HEK293T (cell line): ENCODE measurements around the gene ZNF750.

Experiments
- CTCF ChIA-PET: fragments of 350-600 bp; formaldehyde crosslinking; extraction: SDS; loops from one replicate; lab custom pipeline; 2021; ENCODE audit warnings: antibody characterized with exemption, inconsistent platforms; lab: Yijun Ruan, JAX
- POLR2A ChIA-PET: fragments of 350-600 bp; formaldehyde crosslinking; extraction: SDS; loops from one replicate; lab custom pipeline; 2020; ENCODE audit warnings: antibody characterized with exemption, inconsistent platforms; lab: Yijun Ruan, JAX
- DNase-seq: peaks from one replicate; pipeline ENCODE4 v3.0.0; 2012; ENCODE audit warnings: mixed read lengths; ENCODE audit errors: extremely low spot score
- ARNT ChIP-seq: fragments of 450-650 bp; IDR thresholded peaks from 2 replicates; pipeline ENCODE4 v1.6.1; 2017; ENCODE audit warnings: mild to moderate bottlenecking
- BHLHE40 ChIP-seq: fragments of 450-650 bp; IDR thresholded peaks from 2 replicates; pipeline ENCODE4 v1.6.1; 2016; ENCODE audit warnings: mild to moderate bottlenecking, moderate library complexity, borderline replicate concordance
- CTBP1 ChIP-seq: fragments of 450-650 bp; IDR thresholded peaks from 2 replicates; pipeline ENCODE4 v1.6.1; 2016; ENCODE audit warnings: borderline replicate concordance
- ELF4 ChIP-seq: fragments of 450-650 bp; IDR thresholded peaks from 2 replicates; pipeline ENCODE4 v1.6.1; 2017; ENCODE audit warnings: antibody characterized with exemption
- FOXA1 ChIP-seq: fragments of 450-650 bp; IDR thresholded peaks from 2 replicates; pipeline ENCODE4 v1.6.1; 2016; ENCODE audit warnings: mild to moderate bottlenecking
- FOXK2 ChIP-seq: fragments of 450-650 bp; IDR thresholded peaks from 2 replicates; pipeline ENCODE4 v1.6.1; 2016; ENCODE audit warnings: mild to moderate bottlenecking
- FOXM1 ChIP-seq: fragments of 450-650 bp; IDR thresholded peaks from 2 replicates; pipeline ENCODE4 v1.6.1; 2017; ENCODE audit warnings: mild to moderate bottlenecking, borderline replicate concordance
- HDGF ChIP-seq: fragments of 450-650 bp; IDR thresholded peaks from 2 replicates; pipeline ENCODE4 v1.6.1; 2017; ENCODE audit warnings: antibody characterized with exemption, borderline replicate concordance
- L3MBTL2 ChIP-seq: fragments of 450-650 bp; conservative IDR thresholded peaks from 2 replicates; pipeline ENCODE4 v1.6.1; 2016; ENCODE audit warnings: mild to moderate bottlenecking
- LEF1 ChIP-seq: fragments of 450-650 bp; IDR thresholded peaks from 2 replicates; pipeline ENCODE4 v1.6.1; 2017; ENCODE audit warnings: mild to moderate bottlenecking, borderline replicate concordance
- NFRKB ChIP-seq: fragments of 450-650 bp; IDR thresholded peaks from 2 replicates; pipeline ENCODE4 v1.6.1; 2016; ENCODE audit warnings: mild to moderate bottlenecking, moderate library complexity
- SP1 ChIP-seq: fragments of 450-650 bp; IDR thresholded peaks from 2 replicates; pipeline ENCODE4 v1.6.1; 2017
- SUZ12 ChIP-seq: fragments of 450-650 bp; IDR thresholded peaks from 2 replicates; pipeline ENCODE4 v1.6.1; 2016; ENCODE audit warnings: mild to moderate bottlenecking
- TARDBP ChIP-seq: fragments of 450-650 bp; IDR thresholded peaks from 2 replicates; pipeline ENCODE4 v1.6.1; 2016
- ZNF384 ChIP-seq: fragments of 450-650 bp; IDR thresholded peaks from 2 replicates; pipeline ENCODE4 v1.6.1; 2016
- TF ChIP-seq, protein P1 (sequence below): fragments of 450-650 bp; IDR thresholded peaks from 2 replicates; pipeline ENCODE4 v1.6.1; 2016

The ZNF750 gene

DNA sequence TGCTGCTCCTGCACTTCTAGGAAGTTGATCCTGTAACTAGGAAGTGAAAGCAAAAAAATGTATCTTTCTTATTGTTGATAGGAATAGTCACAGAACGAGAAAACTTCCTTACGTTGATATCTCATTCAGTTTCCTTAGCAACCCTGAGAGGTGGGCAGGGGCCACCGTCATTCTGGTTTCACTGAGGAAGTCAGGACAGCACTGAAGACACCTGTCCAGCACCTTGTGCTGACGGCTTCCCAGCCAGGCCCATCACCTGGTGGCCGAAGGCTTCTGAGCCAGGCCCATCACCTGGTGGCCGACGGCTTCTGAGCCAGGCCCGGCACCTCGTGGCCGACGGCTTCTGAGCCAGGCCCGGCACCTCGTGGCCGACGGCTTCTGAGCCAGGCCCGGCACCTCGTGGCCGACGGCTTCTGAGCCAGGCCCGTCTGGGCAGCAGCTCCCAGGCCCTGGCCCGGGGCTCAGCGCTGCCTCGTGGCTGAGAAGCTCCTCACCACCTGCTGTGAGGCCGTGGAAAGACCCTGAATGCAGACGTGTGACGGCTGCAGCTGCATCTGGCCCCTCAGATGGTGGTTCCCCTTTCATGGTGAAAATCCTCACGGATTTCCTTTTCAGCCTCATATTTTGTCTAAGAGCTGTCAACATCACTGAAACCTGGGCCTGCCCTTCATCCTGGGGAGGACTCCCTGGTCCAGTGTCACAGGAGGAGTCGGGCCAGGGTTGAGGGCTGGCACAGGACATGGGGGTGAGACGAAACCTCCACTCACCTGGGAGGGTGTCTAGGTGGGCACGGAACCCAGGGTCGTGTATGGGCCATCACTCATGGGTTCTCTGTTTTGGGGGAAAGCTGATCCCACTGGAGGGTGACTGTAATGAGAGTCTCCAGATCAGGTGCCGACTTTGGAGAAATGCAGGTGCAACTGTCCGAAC lies 33.0 kb upstream of the ZNF750 start:
- CTCF ChIA-PET, result no interaction called here
- POLR2A ChIA-PET, result no interaction called here
- TF ChIP-seq ELF4 (no peak), FOXA1 (no peak), FOXK2 (no peak), FOXM1 (no peak), SP1 (no peak), LEF1 (no peak), BHLHE40 (no peak), ZNF384 (no peak), TARDBP (no peak), NFRKB (no peak)
- TF ChIP-seq, protein P1, sequence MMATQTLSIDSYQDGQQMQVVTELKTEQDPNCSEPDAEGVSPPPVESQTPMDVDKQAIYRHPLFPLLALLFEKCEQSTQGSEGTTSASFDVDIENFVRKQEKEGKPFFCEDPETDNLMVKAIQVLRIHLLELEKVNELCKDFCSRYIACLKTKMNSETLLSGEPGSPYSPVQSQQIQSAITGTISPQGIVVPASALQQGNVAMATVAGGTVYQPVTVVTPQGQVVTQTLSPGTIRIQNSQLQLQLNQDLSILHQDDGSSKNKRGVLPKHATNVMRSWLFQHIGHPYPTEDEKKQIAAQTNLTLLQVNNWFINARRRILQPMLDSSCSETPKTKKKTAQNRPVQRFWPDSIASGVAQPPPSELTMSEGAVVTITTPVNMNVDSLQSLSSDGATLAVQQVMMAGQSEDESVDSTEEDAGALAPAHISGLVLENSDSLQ, result no peak
- no peak for DNase-seq

DNA sequence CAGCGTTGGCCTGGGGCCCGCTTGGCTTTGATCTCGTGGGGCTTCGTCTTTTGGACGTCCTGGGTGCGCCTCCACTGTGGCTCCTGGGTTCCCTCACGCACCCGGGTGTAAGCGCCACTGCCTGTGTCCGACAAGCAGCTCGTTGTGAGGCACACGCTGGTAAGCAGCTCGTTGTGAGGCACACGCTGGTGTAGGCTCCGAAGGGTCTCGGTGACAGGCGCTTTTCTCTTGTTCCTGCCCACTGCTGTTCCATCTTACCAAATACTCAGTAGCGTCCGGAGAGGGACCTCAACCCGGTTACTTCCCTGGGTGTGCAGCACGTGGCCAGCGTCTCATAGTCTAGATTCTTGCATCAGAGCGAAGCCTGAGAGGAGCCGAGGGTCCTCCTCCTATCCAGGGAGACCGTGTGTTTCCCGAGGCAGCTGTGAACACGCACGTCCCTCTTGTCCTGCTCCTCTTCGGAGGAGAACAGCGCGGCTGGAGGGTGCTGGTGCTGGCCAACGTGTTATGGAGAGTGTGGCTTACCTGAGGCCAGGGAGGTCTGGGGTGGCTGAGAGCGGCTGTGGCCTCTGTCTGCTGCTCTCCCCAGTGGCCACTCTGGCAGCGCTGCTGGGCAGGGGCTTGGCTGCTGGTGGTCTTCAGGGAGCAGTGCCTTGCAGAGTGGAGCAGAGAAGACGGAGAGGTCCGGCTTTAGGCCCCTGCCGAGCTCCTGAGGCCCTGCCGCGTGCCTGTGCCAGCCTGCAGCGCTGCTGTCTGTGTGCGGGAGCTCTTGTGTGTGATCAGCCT lies 32.1 kb upstream of the ZNF750 start:
- no peak for DNase-seq
- POLR2A ChIA-PET, result no interaction called here
- TF ChIP-seq HDGF, result no peak
- no peak for TF ChIP-seq SP1
- TF ChIP-seq BHLHE40, result no peak
- TF ChIP-seq ELF4, result no peak
- TF ChIP-seq, protein P1, result no peak
- TF ChIP-seq FOXM1, result no peak
- no peak for TF ChIP-seq NFRKB
- no peak for TF ChIP-seq SUZ12
- no peak for TF ChIP-seq ARNT
- no peak for TF ChIP-seq LEF1
- TF ChIP-seq FOXA1, result no peak
- TF ChIP-seq TARDBP, result no peak
- no peak for TF ChIP-seq ZNF384
- no peak for TF ChIP-seq CTBP1
- TF ChIP-seq FOXK2, result no peak
- no peak for TF ChIP-seq L3MBTL2
- CTCF ChIA-PET, result no interaction called here

DNA sequence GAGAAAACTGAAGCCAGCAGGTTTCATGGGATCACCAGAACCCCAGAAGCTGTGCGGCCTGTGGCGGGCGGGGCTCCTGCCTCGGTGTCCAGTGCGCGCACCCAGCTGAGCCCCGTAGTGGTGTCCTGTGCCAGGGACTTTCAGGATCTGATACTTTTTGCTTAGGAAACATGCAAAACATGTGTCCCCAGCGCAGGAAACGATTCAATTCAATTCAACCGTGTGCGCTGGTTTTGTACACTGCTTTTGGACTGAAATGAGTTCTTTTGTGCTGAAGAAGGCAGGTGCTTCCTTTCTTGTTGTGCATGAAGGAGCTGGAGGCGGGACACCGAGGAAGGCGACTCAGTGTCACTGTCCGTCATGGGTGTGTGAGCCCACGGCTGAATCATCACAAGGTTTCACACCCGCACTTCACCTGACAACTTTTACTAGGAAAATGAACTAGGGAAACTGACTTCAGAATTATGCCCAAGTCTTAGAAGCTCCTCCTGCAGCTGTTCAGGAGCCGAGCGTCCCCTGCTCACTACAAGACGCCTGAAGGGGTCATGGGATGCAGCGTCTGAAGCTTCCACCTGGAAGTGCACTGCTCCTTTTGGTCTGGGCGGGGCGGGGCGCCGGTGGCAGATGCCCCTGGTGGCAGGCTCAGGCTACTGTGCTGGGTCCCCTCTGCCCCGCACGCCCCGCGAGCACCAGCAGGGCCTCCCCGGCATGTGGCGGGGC lies 31.4 kb upstream of the ZNF750 start:
- TF ChIP-seq FOXM1, result no peak
- no peak for TF ChIP-seq ELF4
- no peak for TF ChIP-seq LEF1
- TF ChIP-seq SUZ12, result no peak
- TF ChIP-seq, protein P1, result no peak
- TF ChIP-seq FOXK2, result no peak
- no peak for TF ChIP-seq BHLHE40
- TF ChIP-seq TARDBP, result no peak
- no peak for TF ChIP-seq CTBP1
- TF ChIP-seq HDGF, result no peak
- TF ChIP-seq L3MBTL2, result no peak
- TF ChIP-seq ZNF384, result no peak
- TF ChIP-seq ARNT, result no peak
- TF ChIP-seq SP1, result no peak
- DNase-seq, result no peak
- ChIA-PET POLR2A (no interaction called here), CTCF (no interaction called here)

DNA sequence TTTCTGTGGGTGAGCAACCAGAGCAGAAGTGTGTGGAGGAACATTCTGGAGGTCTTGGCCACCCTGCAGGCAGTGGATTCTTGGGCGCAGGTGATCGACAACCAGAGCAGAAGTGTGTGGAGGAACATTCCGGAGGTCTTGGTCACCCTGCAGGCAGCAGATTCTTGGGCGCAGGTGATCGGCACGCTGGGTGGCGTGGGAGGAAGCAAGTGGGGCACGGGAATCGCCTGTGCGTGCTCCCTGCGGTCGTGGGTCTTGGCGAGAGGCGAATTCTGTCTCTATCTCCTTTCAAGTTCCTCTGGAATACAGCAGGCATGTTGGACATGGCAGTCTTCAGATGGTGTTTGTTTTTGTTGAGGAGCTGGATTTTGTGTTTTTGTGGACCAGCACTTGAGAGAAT lies 30.7 kb upstream of the ZNF750 start:
- DNase-seq, result no peak
- TF ChIP-seq ELF4 (no peak), ARNT (no peak), CTBP1 (no peak), SUZ12 (no peak), LEF1 (no peak), BHLHE40 (no peak), FOXA1 (no peak), FOXK2 (no peak)
- TF ChIP-seq, protein P1, result no peak
- POLR2A ChIA-PET, result no interaction called here
- CTCF ChIA-PET, result no interaction called here

DNA sequence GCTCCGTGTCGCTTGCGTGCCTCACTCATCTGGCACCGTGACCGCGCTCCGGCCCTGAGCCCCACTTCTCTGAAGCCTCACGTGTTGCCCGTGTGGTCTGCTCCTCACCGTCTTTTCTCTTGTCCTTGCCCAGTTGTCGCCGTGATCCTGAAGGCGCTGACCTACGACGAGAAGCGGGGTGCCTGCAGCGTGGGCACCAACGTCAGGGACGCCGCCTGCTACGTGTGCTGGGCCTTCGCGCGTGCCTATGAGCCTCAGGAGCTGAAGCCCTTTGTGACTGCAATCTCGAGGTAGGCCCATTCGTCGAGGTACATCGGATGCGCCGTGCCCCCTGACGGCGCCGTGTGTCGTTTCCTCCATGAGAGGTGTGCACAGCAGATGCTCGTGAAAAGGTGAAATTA lies 30.3 kb upstream of the ZNF750 start:
- POLR2A ChIA-PET, result interaction anchor here (0.7 kb wide), 1 partner anchor 597 kb away, joined by 3 read pairs; the partner anchor contains the start of gene CSNK1D
- CTCF ChIA-PET, result no interaction called here
- DNase-seq, result no peak
- TF ChIP-seq, protein P1, result no peak
- TF ChIP-seq HDGF (no peak), SUZ12 (no peak), FOXK2 (no peak), FOXM1 (no peak), L3MBTL2 (no peak), NFRKB (no peak), FOXA1 (no peak), CTBP1 (no peak), SP1 (no peak), ZNF384 (no peak), ELF4 (no peak)
